Stimulated activated CD8-positive, alpha-beta memory T cell treated with anti-CD3 and anti-CD28 coated beads, Interleukin-7, amount 100 ng/mL, for 24 hours (primary cell): ENCODE results near the gene CTSW.
"Not testable (repeated sequence)": the region's sequence is repeated elsewhere in the genome, so short reads cannot be mapped to it uniquely, and the experiment has no call there.

Experiments
- DNase-seq: peaks from one replicate; pipeline ENCODE4 v3.0.0-alpha.2; 2020; ENCODE audit warnings: low read depth

CTSW gene

GRCh38 chr11:65879617-65880016 lies at the start of gene CTSW:
CTSW (plus strand) TSS chr11:65879837; CDS start chr11:65879855, 18 bp downstream.
- no peak for DNase-seq

- DNase-seq = not testable (repeated sequence)
These were observed 47.4 kb upstream of the CTSW start for GRCh38 chr11:65832231-65832630.

- peak; percentile 88 for DNase-seq
These were observed 46.2 kb upstream of the CTSW start, which contains the start of gene SNX32 for GRCh38 chr11:65833297-65834030. SNX32 (plus strand) TSS chr11:65833963; CDS start chr11:65834066, 103 bp downstream.

- no peak for DNase-seq
These were observed 45.4 kb upstream of the CTSW start for GRCh38 chr11:65834202-65834601.

GRCh38 chr11:65842144-65842543 lies 37.5 kb upstream of the CTSW start:
- no peak for DNase-seq

GRCh38 chr11:65843811-65844210 lies 35.8 kb upstream of the CTSW start:
- no peak for DNase-seq

GRCh38 chr11:65844231-65844872 lies 35.3 kb upstream of the CTSW start:
- DNase-seq = no peak

GRCh38 chr11:65847746-65848145 lies 31.9 kb upstream of the CTSW start:
- DNase-seq = no peak

GRCh38 chr11:65848693-65849092 lies 30.9 kb upstream of the CTSW start:
- DNase-seq = not testable (repeated sequence)

GRCh38 chr11:65849366-65849765 lies 30.3 kb upstream of the CTSW start:
- no peak for DNase-seq

- no peak for DNase-seq
These were observed 29.8 kb upstream of the CTSW start for GRCh38 chr11:65849771-65850216.

GRCh38 chr11:65850217-65851082 lies 29.2 kb upstream of the CTSW start:
- DNase-seq = no peak

GRCh38 chr11:65851083-65851579 lies 28.5 kb upstream of the CTSW start:
- DNase-seq = no peak

- no peak for DNase-seq
These were observed 27.7 kb upstream of the CTSW start for GRCh38 chr11:65851811-65852507.

- no peak for DNase-seq
These were observed 27.0 kb upstream of the CTSW start for GRCh38 chr11:65852508-65853245.

- DNase-seq = no peak
These were observed 26.2 kb upstream of the CTSW start for GRCh38 chr11:65853246-65853979.

GRCh38 chr11:65854161-65854592 lies 25.5 kb upstream of the CTSW start:
- no peak for DNase-seq

GRCh38 chr11:65854852-65855837 lies 24.5 kb upstream of the CTSW start:
- DNase-seq = no peak

- no peak for DNase-seq
These were observed 23.7 kb upstream of the CTSW start for GRCh38 chr11:65855927-65856363.
